OCI-LY7 (cell line): ENCODE results near the gene ITPRID1. TPM values are rescaled to one million over a fixed set of nuclear protein-coding genes. Genes with fewer than 3 reads are reported as not detected.

ENCODE experiments used
- BruUV-seq: library from RNA; stranded (reverse); fragments of 400-500 nt; replicated peaks from 2 replicates; lab custom pipeline; 2021; lab: Mats Ljungman, UMichigan
- CTCF ChIA-PET: fragments of 300-600 bp; sonication (Branson Sonifier 250); formaldehyde crosslinking; loops from one replicate; lab custom pipeline; 2022; ENCODE audit warnings: antibody characterized with exemption; ENCODE audit not compliant: unreplicated experiment; lab: Charles Lee
- POLR2A ChIA-PET: fragments of 300-600 bp; sonication (Branson Sonifier 250); formaldehyde crosslinking; loops from one replicate; lab custom pipeline; 2022; ENCODE audit warnings: antibody characterized with exemption; lab: Charles Lee
- DNase-seq: peaks from one replicate; pipeline ENCODE4 v3.0.0-alpha.2; 2015; ENCODE audit warnings: low spot score
- H2AFZ ChIP-seq: fragments of 200-600 bp; sonication (generic), shearing (Covaris generic); 2 replicates; pipeline ENCODE4 v1.6.1; 2014; ENCODE audit warnings: mild to moderate bottlenecking, antibody characterized with exemption, low read length, moderate library complexity
- H3K27ac ChIP-seq: fragments of 200-600 bp; sonication (generic); 2 replicates; pipeline ENCODE4 v1.5.1; 2014; ENCODE audit warnings: mixed run types, low read depth, mild to moderate bottlenecking, moderate library complexity, low read length, inconsistent platforms; ENCODE audit not compliant: poor library complexity, severe bottlenecking
- H3K36me3 ChIP-seq: fragments of 200-600 bp; sonication (generic); 2 replicates; pipeline ENCODE4 v1.6.1; 2014; ENCODE audit warnings: mild to moderate bottlenecking, antibody characterized with exemption, low read length, moderate library complexity, mixed read lengths; ENCODE audit not compliant: insufficient read depth
- H3K4me1 ChIP-seq: fragments of 200-600 bp; sonication (generic); 2 replicates; pipeline ENCODE4 v1.5.1; 2014; ENCODE audit warnings: mild to moderate bottlenecking, low read length; ENCODE audit not compliant: insufficient read depth, poor library complexity, severe bottlenecking
- H3K4me2 ChIP-seq: fragments of 200-600 bp; sonication (generic); 2 replicates; pipeline ENCODE4 v1.6.1; 2014; ENCODE audit warnings: mild to moderate bottlenecking, low read length
- H3K4me3 ChIP-seq: fragments of 200-600 bp; sonication (generic); 2 replicates; pipeline ENCODE4 v1.5.1; 2014; ENCODE audit warnings: mild to moderate bottlenecking, low read depth, low read length; ENCODE audit not compliant: poor library complexity, severe bottlenecking
- H3K79me2 ChIP-seq: fragments of 200-600 bp; sonication (generic); 2 replicates; pipeline ENCODE4 v1.6.1; 2016; ENCODE audit warnings: low read depth, mild to moderate bottlenecking, low read length, moderate library complexity, mixed read lengths; ENCODE audit not compliant: insufficient read depth
- H3K9me2 ChIP-seq: fragments of 200-600 bp; sonication (generic); 2 replicates; pipeline ENCODE4 v1.6.1; 2016; ENCODE audit warnings: mild to moderate bottlenecking, low read length, mixed read lengths; ENCODE audit not compliant: insufficient read depth
- H3K9me3 ChIP-seq: fragments of 200-600 bp; sonication (generic); 2 replicates; pipeline ENCODE4 v1.6.1; 2014; ENCODE audit warnings: mild to moderate bottlenecking, mixed run types, low read length, mixed read lengths
- H4K20me1 ChIP-seq: fragments of 200-600 bp; sonication (generic); 2 replicates; pipeline ENCODE4 v1.6.1; 2014; ENCODE audit warnings: mild to moderate bottlenecking, antibody characterized with exemption, low read length, moderate library complexity, mixed read lengths; ENCODE audit not compliant: insufficient read depth
- CTCF ChIP-seq: fragments of 200-600 bp; sonication (generic); conservative IDR thresholded peaks from 2 replicates; pipeline ENCODE4 v1.5.1; 2014; ENCODE audit warnings: mild to moderate bottlenecking, antibody characterized with exemption, low read length, moderate library complexity, mixed read lengths
- EZH2phosphoT487 ChIP-seq: fragments of 200-600 bp; sonication (generic); IDR thresholded peaks from 2 replicates; pipeline ENCODE4 v1.6.1; 2018; ENCODE audit warnings: low read depth, borderline replicate concordance, mild to moderate bottlenecking, mixed run types, antibody characterized with exemption, low read length, moderate library complexity, mixed read lengths
- intact Hi-C: fragments of 100-400 bp; cut with micrococcal nuclease; formaldehyde crosslinking; loops from one replicate; pipeline ENCODE4 v1.10.0; 2022; ENCODE audit not compliant: unreplicated experiment
- total RNA-seq, 2 experiments: library from RNA; depleted of rRNA in 1 of 2; stranded (reverse); fragments of >200 nt in 1 of 2; shearing (Covaris generic) in 1 of 2; gene quantifications; 2 replicates each; pipeline ENCODE4 v1.2.3, GENCODE V29; 2014 to 2022

ITPRID1 gene
- total RNA-seq, 2 experiments from 2014 or later = not detected

GRCh38 chr7:31692871-31693270 lies 179.0 kb downstream of the ITPRID1 start:
- Histone ChIP-seq H2AFZ (no peak overlapping the region), H3K9me3 (no peaks in the 10 kb centered on the region), H3K27ac (no peak overlapping the region), H3K4me2 (no peak overlapping the region), H3K36me3 (no peaks in the 10 kb centered on the region), H3K9me2 (no peaks in the 10 kb centered on the region), H3K4me3 (no peak overlapping the region), H4K20me1 (no peaks in the 10 kb centered on the region), H3K79me2 (no peaks in the 10 kb centered on the region), H3K4me1 (peaks cover 10% of the 10 kb centered on the region)
- intact Hi-C loops = no loop called here
- no TSS peak for BruUV-seq
- CTCF ChIA-PET = no interaction called here
- TF ChIP-seq EZH2phosphoT487 = no peak
- no peak for TF ChIP-seq CTCF
- no peak for DNase-seq
- POLR2A ChIA-PET = no interaction called here

GRCh38 chr7:31695859-31696614 lies 182.1 kb downstream of the ITPRID1 start:
- H3K79me2 ChIP-seq = no peaks in the 10 kb centered on the region
- H3K4me2 ChIP-seq = no peak overlapping the region
- H3K4me3 ChIP-seq = no peak overlapping the region
- TF ChIP-seq CTCF (no peak), EZH2phosphoT487 (no peak)
- ChIA-PET CTCF (interaction anchor here (1.1 kb wide), 1 partner anchor 53 kb away, joined by 3 read pairs; no protein-coding TSS in a partner anchor), POLR2A (no interaction called here)
- no TSS peak for BruUV-seq
- H3K9me3 ChIP-seq = no peaks in the 10 kb centered on the region
- H3K36me3 ChIP-seq = no peaks in the 10 kb centered on the region
- intact Hi-C loops = no loop called here
- no peak for DNase-seq
- no peaks in the 10 kb centered on the region for H4K20me1 ChIP-seq
- no peak overlapping the region for H2AFZ ChIP-seq
- no peak overlapping the region for H3K27ac ChIP-seq
- no peaks in the 10 kb centered on the region for H3K4me1 ChIP-seq
- no peaks in the 10 kb centered on the region for H3K9me2 ChIP-seq

GRCh38 chr7:31699050-31699449 lies 185.2 kb downstream of the ITPRID1 start:
- TF ChIP-seq CTCF = no peak
- TF ChIP-seq EZH2phosphoT487 = no peak
- POLR2A ChIA-PET = no interaction called here

More at GRCh38 chr7:31699050-31699449, 185.2 kb downstream of the ITPRID1 start:
- Histone ChIP-seq H3K4me2 (no peak overlapping the region), H4K20me1 (no peaks in the 10 kb centered on the region), H3K36me3 (no peaks in the 10 kb centered on the region), H3K27ac (no peak overlapping the region), H3K9me3 (no peaks in the 10 kb centered on the region), H3K4me1 (no peaks in the 10 kb centered on the region), H3K4me3 (no peak overlapping the region), H2AFZ (no peak overlapping the region), H3K79me2 (no peaks in the 10 kb centered on the region), H3K9me2 (no peaks in the 10 kb centered on the region)
- CTCF ChIA-PET = no interaction called here
- BruUV-seq = no TSS peak
- intact Hi-C loops = no loop called here
- DNase-seq = no peak
